Hematopoietic multipotent progenitor cell treated with erythropoietin and hydrocortisone succinate and interleukin-3 and kit ligand, for 15 days (in vitro differentiated cells): Measurements from ENCODE around the gene PDE4B.

ENCODE experiments used
- DNase-seq: peaks from one replicate; pipeline ENCODE4 v3.0.0-alpha.2; 2015; ENCODE audit warnings: low spot score

The PDE4B gene

DNA sequence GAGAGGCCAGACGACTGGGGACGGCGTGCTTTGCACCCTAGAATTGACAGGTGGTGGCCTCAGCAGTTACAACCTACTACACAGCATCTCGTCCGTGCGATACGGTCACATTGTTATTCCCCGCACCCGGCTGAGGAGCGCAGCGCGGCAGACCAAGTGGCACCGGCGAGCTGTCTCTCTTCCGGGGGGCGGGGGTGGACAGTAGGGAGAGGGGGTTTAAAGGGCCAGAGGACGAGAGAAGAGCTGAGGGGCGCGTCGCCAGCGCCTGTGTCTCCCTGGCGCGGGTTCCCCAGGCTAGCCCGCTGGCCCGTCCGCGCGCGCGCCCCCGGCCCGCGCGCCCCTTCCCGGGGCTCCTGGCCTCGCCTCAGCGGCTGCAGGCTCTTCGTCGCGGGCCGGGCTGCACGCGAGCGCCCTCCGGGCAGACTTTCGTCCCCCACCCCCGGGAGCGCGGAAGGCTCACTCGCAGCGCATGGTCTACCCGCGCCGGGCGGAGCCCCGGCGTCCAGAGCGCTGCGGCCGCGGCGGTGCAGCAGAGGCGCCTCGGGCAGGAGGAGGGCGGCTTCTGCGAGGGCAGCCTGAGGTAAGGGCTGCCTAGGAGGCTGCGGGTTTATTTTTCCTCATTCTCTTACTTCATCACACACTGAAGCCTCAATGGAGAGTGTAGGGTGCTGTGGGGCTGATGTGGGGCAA, at the start of gene PDE4B:
TSS of gene PDE4B (plus strand) at position 227 of the 690 bp plus-strand sequence.
- no peak for DNase-seq

DNA sequence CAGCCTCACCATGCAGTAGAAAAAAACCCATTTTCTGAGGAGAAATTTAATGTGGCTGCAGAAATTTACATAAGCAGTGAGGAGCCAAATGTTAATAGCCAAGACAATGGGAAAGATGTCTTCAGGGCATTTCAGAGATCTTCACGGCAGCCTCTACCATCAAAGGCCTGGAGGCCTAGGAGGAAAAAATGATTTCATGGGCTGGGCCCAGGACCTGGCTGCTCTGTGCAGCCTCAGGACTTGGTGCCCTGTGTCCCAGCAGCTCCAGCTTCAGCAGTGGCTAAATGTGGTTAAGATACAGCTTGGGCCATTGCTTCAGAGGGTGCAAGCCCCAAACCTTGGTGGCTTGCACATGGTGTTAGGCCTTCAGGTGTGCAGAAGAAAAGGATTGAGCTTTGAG, 48.0 kb upstream of the PDE4B start:
- no peak for DNase-seq

DNA sequence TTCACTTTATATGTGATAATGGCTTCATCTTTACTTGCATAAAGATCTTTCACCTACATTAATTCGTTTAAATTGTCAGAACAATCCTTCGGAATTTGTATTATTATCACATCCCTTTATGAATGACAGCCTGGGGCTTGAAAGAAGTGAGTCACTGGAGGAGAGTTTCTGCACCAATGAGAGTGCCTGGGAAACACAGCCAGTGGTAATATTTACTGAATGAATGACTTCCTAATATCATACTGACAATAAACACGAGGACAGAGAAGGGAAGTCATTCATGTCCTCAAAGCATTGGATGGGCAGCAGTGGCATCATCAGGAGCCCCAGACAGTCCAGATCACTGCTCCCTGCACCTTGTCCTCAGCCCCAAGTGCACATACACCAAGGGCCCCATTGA, 40.7 kb upstream of the PDE4B start:
- DNase-seq, result no peak

DNA sequence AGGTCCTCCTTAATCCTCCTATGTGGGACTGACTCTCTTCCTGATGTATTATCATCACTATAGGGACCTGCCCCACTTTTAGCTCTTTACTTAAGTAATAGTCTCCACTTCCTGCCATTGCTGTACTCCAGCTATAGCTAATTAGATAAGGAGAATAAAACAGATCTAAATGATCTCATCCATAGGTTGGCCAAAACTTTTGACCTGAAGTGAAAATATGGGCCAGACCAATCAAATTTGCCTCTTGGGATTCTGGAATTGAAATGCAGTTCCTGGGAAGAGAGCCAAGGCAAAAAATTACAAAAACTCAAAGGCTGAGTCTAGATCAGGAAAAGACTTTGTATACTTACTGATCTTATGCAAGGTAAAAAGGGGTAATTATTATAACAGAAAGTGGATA, 36.1 kb upstream of the PDE4B start:
- DNase-seq, result no peak

DNA sequence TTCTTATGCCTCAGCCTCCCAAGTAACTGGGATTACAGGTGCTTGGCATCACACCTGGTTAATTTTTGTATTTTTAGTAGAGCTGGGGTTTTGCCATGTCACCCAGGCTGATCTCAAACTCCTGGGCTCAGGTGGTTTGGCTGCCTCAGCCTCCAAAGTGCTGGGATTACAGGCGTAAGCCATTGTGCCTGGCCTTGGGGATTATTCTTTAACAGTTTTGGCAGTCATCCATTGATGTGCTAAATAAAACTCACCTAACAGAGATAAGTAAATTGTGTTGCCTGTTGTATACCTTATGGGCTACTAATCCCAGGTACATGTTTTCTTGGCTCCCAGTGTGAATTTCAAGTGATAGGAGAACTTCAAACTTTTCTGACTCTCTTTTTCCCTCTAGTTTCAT, 35.2 kb upstream of the PDE4B start:
- no peak for DNase-seq

DNA sequence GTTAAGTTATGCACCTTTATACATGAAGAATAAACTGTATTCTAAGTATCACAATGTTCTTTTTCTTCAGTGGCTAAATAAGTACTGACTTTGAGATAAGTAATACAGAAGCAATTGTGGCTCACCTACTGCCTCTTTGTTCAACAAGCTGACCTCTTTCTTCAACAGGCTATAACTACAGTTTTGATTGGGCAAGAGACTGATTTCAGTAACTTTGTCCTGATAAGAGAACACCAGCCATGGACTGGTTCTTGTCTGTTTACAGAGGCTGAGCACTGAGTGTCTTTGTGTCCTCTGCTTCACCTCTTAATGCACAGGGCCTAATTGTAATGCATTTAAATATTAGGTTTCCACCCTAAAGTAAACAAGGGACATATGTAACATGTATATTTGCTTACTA, 34.6 kb upstream of the PDE4B start:
- no peak for DNase-seq

DNA sequence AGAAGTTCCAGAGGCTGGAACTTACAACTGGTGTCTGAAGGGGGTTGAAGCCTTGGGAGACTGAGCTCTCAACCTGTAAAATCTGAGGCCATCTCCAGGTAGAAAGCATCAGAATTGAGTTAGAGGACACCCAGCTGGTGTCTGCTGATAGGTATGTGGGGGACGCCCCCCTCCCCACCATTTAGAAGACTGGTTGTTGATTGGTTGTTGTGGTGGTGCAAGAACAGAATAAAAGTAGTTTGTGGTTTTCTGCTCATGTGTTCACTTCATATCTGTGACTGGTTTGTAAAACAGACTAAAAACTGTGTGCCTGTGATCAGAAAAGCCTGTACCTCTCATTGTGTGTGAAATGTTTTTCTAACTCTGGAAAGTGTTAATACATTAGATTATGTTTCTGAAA, 33.2 kb upstream of the PDE4B start:
- no peak for DNase-seq

DNA sequence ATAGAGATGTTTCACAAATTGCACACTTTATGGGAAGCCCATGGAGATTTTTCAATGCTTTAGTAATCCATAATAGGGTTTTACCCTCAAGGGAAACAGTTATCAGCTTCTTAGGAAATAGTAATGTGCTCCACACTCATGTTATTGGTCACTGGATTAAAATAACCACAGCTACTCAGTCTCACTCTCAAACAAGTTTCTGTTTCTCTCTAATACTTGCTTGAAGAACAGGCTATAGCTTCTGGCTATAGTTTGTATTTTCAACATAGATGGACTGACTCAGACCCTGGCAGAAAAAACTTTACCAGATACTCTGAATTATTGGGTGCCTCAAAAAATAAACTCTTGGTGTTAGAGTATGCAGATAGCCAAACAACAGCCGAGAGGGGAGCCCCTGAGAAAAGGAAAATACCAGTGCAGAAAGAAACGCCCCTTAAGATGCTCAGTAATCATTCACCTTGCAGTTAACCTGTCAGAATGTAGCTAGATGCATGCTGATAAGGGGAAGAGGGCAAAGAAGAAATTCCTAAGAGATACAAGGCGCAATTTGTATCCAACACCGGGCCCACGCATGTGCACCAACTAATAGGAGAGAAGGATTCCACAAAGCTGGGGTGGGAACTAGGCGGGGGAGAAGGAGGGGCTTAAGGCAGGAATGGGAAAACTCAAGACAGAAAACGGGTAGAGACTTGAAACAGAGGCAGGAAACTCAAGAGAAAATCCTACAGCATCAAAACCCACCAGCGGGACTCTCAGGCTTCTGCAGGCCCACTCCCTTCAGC, 30.4 kb upstream of the PDE4B start:
- no peak for DNase-seq

DNA sequence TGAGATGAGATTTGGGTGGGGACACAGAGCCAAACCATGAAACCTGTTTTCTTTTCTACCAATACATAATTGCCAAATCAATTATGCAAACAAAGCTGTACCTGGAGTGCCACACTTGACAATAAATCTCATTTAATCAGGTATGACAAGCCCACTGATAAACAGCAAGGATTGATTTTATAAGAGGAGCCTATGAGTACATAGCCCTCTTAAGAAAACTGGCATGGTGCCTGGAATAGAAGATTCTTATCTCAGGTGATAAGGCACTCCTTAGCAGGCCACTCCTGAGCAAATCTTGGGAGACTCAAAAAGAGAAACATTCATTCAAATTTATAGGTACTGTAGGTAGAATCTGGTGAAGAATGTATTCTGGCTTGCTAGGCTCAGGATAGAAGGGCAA, 28.6 kb upstream of the PDE4B start:
- DNase-seq, result no peak

DNA sequence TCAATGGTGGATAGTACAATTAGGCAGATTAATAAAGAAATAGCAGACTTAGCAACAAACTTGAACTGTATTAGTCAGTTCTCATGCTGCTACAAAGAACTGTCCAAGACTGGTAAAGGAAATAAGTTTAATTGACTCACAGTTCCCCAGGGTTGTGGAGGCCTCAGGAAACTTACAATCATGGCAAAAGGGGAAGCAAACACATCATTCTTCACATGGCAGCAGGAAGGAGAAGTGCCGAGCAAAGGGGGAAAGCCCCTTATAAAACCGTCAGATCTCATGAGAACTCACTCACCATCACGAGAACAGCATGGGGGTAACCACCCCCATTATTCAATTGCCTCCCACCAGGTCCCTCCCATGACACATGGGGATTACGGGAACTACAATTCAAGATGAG, 27.1 kb upstream of the PDE4B start:
- no peak for DNase-seq

DNA sequence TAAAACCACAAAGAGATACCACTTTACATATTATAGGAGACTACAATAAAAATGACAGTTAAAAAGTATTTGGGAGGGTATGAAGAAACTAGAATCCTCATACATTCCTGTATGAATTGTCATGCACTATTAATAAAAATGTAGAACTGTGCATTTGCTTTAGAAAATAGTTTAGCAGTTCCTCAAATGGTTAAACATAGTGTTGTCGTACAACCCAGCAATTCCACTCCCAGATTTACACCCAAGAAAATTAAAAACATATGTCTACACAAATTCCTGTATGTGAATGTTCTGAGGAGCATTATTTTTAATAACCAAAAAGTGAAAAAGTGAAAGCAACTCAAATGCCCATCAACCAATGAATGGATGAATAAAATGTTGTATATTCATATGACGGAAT, 23.1 kb upstream of the PDE4B start:
- no peak for DNase-seq

DNA sequence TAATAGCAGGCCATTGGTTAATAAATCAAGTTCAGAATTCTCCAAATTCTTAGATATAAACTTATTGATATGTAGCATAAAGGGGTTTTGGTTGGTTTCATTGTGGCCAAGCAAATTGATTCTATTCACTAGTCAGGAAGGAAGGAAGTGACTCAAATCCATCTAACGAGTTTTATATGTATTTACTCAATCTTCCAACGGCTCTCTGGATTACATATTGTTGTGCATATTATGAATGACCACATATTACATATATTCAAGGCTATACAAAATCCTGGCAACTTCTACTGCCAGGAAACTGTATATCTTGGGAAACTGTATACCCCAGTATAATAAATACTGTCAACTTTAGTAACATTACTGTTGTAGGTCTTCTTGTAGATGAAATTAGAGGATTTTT, 20.1 kb upstream of the PDE4B start:
- no peak for DNase-seq

DNA sequence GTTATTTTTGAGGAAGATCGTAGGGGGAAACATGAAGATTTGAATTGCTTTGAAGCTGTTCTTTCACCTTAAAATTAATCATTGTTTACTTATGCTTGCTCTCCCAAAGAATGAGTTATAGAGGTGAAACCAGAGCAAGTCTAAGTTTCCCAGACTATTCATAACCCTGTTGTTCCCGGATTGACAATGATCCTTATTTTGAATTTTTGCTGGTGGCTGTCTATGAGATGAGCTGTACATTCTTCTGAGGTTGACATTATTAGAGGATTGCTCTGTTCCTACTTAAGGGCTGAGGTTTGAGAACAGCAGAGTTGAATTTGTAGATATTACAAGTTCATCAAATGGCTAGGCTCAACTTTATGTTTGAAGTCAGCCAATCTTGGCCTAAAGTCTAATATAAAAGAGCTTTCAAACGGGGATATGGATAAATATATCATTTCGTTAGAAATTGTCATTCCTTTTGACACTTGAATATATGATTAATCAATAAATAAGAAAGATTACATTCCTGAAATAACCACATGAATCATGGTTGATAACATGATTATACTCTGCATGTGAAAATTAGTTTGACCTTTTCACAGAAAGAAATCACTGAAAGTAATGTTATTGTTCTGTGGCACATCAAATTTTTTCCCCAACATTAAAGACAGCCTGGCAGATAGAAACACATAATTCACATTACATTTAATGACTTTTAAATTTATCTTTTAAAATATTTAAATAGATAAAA, 19.1 kb upstream of the PDE4B start:
- no peak for DNase-seq

DNA sequence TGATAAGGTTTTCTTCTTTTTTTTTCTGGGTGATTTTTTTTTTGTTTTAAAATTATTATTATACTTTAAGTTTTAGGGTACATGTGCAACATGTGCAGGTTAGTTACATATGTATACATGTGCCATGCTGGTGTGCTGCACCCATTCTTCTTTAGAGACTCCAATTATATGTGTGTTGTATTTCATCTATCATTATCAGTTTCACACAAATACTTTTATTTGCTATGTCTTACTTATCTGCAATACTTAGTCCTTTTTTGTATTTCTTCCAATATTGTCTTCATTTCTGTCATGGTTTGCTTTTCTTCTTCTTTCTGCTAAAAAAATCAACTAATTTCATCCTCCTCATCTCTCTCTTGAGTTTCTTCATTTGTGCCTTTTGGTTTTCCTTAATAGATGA, 3.9 kb upstream of the PDE4B start:
- DNase-seq, result no peak

DNA sequence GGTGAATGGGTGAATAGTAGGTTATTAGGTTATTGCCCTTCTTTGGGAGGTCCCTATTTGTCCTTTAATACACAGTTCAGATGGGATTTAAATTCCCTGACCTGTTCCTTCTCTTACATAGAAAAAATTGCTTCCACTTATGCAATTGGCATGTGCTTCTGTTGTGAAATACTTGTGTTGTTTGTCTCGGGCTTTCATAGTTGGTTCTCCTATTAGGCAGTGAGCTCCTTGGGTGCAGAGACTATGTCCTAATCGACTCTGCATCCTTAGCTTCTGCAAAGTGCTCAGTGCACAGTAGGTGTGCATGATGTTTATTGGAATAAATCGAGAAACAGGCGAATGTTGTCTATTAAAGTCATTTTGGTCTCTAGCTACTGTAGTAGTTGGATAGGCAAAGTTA, 1.3 kb upstream of the PDE4B start:
- no peak for DNase-seq

DNA sequence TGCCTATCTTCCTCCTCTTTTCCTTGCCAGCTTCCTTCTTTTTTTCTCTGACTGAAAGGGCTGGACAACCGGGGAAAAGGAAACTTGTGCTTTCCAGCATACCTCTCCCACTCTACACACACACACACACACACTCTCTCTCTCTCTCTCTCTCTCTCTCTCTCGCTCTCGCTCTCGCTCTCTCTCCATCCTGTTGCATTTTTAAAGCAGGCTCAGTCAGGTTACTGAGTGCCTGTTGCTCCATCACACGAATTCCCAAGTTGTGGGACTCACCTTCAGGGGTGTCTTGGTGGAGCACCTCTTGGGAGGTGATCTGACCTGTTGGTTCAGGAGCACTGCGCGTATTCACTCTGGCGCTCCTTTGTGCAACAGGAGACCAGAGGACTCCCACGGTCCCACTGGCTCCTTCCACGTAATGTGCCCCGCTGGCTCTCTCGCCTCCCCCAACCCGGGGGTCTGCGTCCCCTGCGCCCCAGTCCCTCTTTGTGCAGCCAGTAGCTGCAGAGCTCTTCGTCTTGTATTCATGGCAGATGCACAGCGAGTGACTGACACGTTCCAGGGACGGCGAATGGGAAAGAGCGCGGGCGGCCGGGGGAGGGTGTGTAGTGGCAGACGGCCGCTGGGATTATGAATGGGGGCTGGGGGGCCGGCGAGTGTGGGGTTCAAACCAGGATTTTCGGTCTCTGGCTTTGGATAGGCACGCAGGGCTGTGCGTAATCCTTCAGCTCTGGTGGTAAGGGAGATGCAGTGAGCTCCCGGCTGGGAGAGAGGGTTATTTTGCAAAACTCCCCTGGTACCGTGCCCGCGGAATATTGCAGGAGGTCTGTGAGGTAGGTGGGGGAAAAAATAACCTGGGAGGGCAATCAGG, 660 bp upstream of the PDE4B start:
- no peak for DNase-seq

DNA sequence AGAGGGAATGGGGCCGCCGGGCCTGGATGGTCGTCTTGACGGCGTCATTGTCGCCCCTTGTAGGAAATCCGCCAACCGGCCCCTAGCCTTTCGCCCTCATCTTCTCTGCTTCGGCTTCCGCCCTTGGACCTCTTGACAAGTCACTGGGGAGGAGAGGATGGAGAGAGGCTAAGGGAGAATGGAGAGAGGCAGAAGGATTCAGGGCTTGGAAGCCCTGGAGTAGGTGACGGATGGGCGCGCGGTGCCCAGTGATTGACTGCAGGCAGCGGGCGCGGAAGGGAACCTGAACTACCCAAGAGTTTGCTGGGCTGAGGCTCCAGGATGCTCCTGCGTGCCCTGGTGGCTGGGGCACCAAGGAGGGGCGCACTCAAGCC, 651 bp downstream of the PDE4B start:
- no peak for DNase-seq

DNA sequence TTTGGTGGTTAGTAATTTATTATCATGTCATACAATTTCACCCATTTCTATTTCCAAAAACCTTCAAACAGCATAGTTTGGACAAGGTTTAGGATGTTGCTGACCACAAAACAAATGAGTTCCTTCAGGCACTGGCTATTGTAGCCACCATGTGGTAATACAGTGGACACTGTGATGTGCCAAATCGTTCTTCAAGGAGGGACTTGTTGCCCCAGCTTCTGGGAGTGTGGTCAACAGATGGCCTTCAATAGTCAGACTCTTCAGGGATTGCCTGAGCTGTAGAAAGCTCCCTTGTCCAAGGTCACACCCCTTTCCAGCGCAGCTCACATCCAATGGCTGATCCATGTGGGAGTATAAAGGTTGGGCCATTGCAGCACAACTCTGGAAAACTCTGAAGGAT, 2.6 kb downstream of the PDE4B start:
- no peak for DNase-seq

DNA sequence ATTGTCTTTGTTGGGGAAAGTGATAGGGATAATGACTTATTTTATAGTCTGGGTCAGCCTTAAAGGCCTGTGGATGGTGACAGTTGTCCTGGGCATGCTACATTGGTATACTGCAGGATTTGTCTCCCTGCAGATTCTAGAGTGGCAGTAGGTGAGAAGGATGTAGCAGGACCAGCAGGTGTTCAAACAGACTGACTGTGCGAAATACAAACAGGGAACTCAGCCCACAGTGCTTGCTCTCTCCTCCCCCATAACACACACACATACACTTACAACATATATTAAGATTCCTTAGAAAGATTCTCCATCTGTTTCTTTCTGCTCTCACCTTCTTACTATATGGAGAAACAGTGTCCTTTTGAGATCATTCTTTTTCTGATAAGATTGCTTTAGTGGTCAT, 6.9 kb downstream of the PDE4B start:
- DNase-seq, result no peak

DNA sequence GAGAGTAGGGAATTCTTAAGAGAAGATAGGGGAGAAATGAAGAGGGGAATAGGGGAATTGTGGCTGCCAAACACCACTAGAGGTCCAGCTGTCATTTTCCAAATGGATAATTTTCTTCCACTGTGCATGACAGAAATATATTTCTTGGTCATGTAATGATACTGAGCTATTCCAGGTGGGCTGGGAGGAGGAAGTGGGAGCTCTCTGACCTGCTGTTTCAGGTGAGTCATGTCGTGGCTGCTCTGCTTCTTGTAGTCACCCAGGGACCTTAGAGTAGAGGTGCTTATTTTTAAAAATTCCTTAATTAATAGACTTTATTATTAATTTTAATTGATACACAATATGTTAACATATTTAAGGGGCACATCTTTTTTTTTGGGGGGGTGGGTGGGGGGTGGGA, 11.9 kb downstream of the PDE4B start:
- no peak for DNase-seq

DNA sequence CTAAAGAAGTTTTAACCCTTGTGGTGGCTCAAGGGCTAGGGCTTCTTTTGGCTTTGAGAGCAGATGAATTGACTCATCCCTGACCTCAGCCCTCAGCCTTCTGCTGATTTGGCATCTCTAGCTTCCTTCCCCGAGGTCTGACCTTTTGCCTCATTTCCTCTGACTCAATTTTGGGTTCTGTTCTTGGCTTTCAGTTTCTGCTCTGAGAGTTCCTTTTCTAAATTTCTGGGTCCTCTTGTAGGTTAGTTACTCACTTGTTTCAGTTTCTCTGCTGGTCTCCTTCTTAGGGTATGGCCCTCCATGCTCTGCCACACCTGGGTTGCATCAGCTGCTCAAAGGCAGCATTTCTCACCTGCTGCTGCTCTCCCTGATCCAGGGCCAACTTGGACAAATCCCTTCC, 19.4 kb downstream of the PDE4B start:
- DNase-seq, result no peak

DNA sequence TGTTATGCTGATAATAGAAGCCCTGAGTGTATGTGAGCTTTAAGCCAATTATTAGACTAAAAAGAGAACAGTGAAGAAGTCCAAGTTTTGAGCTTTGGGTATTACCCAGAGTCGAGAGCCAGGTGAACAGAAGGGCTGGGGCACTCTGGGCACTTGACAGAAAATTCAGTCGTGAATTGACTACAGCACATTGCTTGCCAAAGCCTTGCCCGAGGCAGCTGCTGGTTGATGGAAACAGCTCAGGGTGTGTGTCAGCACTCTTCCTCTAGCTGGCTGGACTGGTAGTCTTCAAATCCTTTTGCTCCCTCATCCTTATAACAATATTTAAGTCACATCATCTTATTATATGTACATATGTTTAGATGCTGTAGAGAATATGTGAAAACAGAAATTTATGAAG, 21.3 kb downstream of the PDE4B start:
- DNase-seq, result no peak
